GM18519 (cell line): ENCODE measurements around the gene TPST2.
A peak's percentile ranks its signal among the peaks of the same experiment; 100 is the strongest.

Source experiments
- ATAC-seq: cut with Tn5 transposase; IDR thresholded peaks from one replicate; pipeline ENCODE4 v1.9.1; 2021; ENCODE audit warnings: mild to moderate bottlenecking, moderate library complexity; ENCODE audit not compliant: unreplicated experiment, low FRiP score

The TPST2 gene

DNA sequence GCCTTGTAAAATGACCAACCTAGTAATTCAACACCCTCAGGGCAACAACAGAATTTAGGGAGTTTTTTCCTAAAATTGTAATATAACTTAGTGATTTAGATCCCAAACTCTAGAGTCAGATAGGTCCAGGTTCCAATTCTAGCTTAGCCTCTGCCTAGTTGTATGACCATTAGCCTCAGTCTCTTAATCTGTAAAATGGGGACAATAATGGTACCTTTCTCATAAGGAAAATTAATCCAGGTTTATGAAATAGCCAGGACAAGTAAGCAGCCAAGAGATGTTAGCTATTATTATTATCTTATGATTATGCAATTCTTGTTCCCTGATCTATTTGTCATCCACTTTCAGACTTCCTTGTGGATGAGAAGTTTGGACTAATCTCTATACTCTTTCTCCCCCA is 81.8 kb downstream of the TPST2 start:
- no peak for ATAC-seq

DNA sequence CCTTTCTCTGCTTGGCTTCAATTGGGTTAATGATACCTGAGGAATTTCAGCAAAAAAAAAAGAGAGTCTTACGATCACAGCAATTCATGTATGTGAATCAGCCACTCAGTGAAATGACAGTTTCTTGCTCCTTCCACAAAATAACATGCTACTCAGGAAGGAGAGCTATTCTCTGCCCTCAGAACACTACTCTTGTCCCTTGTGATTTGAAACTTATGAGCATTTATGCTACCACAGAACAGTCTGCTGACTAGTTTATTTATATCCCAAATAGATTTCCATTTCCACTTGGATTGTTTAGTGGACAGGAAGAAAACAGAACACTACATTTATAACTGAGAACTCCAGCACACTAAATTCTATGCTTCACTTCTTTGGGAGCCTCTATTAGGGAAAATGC is 86.2 kb downstream of the TPST2 start:
- ATAC-seq: no peak

DNA sequence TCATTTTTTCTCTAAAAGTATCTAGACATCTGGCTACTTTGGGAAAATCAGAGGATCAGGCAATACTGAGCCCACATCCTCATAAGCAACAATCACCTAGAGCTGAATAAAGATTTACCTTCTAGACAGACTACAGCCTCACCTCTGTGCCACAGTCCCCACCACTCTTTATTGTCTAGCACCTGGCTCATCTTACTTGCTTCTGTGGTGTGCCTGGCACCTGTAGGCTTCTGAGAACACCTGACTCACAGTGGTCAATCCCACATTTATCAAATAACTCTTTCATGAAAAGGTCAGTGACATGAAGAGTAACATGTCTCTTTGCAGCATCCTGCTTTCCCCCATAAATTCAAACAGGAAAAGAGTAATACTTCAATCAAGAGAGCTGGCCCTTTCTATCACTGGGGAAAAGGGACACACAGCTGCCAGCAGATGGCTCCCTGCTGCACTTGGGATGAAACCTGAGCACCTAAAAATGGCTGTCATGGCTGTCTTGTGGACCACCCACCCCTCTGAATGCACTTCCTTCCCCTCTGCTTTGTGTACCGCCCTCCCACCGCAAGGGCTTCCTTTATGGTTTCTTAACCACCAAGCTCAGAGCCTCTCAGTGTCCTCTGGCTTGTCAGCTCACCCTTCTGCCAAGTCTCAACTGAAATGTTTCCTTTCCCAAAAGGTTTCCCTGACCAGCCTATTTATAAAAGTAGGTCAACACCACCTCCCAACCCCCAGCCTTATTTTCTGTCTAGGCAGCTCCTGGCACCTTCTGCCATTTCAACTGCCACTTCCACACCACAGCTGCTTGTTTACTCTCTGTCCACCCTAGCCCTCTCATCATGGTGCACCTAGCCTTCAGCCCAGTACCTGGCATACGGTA is 87.0 kb downstream of the TPST2 start:
- ATAC-seq: no peak

DNA sequence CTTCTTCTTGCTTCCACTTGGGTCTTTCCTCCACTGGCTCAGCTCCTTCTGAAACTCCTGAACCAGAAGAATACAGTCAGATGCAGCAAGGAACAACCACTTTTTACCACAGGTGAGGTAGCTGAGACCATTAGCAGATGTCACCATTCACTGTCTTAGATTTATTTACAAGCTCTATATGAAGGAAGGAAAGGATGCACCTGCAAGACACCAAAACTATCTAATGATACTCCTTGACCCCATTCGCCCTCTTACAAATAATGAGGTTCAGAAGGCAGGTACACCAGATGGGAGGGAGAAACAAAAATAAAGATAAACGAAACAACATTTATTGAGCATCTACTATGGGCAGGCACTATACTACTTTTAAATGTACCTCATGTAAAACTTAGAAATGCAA is 87.9 kb downstream of the TPST2 start:
- ATAC-seq: no peak

DNA sequence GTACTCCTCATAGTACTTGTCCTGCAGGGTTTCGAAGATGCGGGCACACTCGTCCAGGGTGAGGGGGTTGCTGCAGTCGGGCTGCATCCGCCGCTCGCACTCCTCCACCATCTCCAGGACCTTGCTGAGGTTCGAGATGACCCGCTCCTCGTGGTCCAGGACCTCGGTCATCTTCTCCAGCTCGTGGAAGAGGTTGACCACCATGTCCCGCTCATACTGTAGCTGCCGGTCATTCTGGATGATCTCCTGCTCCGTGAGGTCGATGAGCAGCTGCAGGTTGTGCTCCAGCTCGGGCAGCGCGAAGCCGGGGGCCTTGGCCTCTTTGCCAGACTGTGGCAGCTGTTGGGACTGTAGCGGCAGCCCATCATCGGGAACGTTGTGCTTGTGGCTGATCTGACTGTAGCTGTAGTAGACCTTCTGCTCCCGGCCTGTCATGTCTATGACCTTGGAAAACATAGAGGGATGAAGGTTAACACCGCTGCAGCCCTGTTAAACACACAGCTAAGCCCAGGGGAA is 90.7 kb downstream of the TPST2 start:
- no peak for ATAC-seq

DNA sequence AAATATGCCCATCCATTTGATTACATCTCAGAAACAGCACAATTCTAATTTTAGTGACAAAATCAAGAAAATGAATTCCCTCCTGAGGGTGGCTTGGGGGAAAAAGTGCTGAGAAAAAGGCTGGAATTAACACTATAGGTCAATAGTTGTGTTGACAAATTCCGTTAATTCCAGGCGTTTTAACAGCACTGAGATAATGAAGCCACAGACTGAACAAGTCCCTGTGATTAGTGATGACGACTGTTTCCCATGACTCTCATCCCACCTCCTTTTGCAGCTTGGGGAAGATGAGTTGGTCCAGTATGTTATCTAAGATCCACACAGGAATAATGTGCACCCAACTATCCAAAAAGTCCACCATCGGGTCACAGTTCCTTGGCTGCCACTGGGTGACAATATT is 93.5 kb downstream of the TPST2 start:
- no peak for ATAC-seq

DNA sequence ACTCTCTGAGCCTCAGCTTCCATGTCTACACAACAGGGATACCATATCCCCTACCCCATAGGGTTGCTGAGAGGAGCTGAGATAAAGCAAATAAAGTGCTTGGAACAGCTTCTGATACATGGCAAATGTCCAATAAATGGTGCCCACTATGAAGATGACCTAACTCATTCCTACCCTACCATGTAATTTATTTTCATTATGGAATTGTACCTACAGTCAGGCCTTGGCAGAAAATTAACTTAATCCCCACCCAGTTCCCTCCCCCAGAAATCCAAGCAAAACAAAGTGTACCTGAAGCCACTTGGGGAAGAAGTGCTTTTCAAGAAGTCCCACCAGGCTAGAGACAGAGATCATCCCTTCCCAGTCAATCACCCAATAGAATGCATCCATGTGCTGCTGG is 95.4 kb downstream of the TPST2 start:
- no peak for ATAC-seq

DNA sequence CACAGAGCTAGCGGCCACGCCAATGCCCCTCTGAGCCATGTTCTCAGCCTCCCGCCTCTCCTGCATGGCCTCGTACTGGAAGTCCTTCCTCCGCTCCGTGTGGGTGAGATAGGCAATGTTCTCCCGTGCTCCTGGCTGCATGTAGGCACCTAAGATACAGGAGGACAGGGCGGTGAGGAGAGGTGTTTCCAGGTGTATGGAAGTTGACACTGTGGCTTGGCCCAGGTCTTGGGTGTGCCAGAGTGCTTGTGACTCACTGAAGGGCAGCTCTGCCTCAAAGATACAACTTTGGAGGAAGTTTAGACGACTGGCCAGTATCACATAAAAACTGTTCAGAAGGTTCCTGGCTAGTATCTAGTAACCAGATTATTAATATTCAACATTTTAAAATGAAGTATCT is 97.7 kb downstream of the TPST2 start:
- ATAC-seq: no peak

DNA sequence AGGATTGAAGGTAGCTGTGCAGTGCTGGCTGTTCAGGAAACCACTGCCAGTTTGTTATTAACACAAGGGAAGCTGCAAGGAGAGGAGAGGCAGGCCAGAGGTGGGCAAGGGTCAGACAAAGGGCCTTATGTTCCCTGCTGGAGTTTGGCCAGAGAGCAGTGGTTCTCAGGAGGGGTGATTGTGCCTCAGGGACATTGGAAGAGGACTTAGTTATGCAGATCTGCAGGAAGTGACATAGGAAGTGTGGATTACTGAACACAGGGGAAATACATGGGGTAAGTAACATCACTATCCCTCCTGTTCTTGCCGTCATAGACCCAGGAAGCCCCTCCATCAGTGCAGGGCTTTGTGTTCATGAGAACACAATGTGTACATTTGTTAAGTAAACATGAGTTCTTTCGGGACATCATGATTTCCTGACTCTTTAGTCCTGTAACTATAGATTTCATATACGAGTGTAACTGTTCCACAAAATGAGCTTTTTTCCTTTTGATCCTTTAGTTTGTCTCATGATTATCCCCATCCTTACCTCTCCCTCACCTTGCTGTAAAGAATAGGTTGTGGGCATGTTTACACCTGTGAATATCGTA is 100.4 kb downstream of the TPST2 start:
- no peak for ATAC-seq

DNA sequence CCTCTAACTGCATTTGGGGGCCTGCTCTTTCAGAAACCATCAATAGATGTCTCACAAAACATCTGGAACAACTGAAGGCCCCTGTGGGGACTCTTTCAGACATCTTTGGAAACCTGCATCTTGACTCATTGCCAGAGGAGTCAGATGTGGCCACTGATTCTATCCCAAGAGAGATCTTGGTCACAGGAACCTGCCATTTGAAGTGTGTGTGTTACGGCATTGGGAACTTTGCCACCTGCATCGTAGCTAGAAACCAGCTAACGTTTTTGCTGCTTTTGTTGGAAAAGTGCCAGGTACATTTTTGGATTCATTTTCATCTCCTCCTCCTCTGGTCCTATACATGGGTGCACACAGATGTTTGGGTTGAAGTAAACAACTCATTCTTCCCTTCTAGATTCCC is 101.9 kb downstream of the TPST2 start:
- ATAC-seq: no peak

DNA sequence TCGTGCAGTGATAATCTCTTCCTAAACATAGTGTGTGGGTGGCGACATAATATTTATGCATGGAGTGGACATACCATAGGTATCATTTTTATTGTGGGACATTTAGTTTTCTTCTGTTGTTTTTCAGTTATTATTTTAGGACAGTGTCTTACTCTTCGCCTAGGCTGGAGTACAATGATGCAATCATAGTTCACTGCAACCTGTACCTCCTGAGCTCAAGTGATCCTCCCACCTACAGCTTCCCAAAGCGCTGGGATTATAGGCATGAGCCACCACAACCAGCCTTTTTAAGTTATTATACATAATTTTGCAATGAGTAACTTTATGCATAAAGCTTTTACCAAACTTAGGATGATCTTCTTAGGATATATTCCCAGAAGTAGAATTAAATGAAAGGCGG is 103.5 kb downstream of the TPST2 start:
- ATAC-seq: no peak

DNA sequence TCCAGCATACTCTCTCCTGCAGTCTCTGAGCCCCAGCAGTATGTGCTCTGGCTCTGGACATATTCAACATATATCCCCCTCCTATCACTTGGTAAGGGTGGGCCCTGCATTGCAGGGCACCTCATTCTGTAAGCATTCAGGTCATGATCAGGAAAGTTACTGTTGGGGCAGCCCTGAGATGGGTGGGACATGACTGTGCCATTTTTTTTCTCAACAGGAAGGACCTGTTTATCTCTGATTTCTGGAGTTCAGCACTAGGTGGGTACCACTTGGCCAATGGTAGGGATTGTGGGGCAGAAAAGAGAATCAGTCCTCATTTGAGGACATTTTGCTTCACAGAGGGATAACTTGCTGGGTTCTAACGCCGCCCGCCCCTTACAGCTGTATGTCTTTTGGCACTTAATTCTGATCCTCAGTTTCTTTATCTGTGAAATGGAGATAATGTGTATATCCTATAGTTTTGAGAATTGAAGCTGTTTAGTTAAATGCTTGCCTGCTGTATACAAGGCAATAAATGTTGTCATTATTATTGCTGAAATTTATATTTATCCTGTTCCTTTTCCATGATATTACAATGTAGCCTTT is 104.0 kb downstream of the TPST2 start:
- no peak for ATAC-seq

DNA sequence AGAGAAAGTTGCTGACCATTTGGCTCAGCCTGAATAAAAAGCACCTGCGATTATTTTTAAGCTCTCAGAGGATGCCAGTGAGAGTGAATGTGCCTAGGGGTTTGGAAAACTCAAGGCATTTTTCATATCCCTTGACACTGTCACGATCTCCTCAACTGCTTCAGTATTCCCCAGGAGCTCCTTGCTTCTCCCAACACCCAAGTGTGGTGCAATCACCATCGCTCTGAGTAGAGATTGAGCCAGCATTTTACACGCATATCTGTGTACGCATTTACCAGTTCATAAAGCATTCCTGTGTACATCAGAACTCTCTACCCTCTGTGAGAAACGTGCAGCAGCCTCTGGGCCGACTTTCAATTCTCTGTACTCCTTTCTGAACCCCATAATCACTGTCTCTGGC is 104.9 kb downstream of the TPST2 start:
- ATAC-seq: no peak

DNA sequence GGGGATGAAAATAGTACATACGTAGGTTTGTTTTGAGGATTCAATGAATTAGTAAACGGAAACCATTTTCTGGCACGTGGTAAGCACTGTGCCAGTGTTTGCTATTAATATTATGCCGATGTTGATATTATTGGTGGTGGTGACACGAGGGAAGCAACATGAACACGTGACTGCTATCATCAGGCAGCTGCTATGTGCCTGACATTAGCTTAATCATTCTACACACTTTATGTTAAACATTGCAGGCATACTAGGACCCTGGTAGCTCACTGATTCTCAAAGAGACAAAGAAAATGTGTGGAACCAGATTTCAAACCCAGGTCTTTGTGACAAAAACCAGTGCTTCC is 105.6 kb downstream of the TPST2 start:
- ATAC-seq: no peak

DNA sequence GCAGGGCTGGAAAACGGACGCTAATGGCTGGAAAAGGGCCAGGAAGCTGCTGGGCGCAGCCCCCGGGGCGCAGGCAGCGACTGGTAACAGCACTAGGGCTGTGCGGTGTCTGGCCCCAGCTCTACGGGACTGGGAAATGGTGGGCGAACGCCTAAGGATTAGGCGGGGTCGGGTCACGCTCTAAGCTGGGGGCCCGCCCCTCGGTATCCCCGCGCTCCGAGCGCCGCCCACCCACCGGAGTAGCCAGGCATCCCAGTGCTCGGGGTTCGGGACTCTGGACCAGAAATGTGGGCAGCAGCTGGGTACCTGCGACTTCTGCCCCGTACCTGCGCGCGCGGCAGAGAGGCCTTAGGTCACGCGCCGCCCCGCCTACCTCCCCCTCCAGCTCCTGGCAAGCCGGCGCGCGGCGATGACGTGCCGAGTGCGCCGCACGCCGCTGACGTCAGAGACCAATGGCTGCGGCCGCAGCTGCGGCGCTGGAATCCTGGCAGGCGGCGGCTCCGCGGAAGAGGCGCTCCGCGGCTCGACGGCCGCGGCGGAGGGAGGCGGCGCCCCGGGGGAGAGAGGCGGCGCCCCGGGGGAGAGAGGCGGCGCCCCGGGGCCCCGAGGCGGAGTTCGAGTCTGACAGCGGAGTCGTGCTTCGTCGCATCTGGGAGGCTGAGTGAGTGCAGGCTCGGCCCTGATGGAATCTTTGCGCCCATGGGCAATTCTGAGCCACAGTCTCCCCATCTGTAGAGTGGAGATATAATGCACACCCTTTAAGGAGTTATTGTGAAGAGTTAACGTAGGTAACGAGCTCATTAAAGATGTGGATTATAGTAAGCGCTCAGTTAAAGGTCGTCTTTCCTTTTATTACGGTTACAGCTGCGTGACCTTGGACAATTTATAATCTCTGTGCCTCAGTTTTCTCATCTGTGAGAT is 106.2 kb downstream of the TPST2 start, which contains the start of the genes HPS4 and SRRD:
TSS of gene HPS4 (minus strand) at position 345 of the 921 bp plus-strand sequence. CDS start 2,021 bp downstream, outside the sequence.
TSS of gene SRRD (plus strand) at position 439 of the 921 bp plus-strand sequence. CDS start at position 453, 14 bp downstream.
- peak; percentile 34 for ATAC-seq

DNA sequence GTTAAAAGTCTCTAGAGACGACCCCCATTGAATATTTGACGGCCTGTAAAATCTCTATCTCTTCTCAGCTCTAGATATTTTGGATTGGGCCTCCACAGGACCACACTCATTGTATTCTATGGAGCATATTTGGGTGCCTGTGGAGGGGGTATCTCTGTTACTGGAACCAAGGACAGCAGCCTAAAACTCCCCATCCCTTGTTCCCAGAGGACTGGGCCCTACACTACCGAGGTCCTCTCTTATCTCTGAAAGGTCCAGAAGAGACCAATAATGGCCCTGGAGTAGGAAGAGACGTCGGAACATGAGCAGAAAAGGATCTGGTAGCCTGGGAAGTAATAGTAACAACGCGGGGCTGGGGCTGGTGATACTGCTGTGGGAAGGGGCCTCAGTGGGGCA is 106.9 kb downstream of the TPST2 start:
- no peak for ATAC-seq

DNA sequence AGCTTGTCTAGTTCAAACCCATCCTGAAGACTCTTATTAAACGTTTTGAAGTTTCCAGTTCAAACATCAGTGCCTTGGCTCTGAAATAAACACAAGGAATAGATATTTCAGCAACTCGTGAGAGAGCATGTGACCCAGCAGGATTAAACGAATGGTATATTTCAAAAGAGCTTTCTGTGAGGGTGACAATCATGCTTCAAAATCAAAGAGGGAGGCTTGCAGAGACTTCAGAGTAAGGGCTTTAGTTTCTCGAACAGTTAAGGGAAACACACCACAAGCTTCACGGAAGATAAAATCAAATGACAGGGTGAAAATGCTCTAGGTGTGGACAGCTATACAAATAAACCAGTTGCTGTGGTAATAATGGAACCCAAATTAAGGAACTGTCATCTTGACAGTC is 107.8 kb downstream of the TPST2 start:
- no peak for ATAC-seq

DNA sequence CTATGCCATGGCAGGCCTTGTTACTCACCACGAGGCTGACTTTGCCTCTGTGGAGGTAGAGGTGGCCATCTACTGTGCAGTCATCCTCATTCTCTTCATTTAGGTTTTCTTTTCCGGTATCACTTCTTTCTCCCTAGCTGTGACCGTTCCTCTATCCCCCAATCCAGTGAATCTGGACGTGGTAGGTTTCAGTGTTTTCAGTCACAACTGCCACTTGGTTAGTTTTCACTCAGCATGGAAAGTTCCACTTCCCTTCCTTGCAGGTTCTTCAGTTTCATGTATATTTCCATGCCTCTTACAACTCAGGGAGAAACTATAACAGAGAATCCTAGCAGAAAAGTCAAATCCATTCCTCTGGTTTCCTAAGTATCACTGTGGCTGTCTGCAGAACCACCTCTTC is 108.2 kb downstream of the TPST2 start:
- no peak for ATAC-seq

DNA sequence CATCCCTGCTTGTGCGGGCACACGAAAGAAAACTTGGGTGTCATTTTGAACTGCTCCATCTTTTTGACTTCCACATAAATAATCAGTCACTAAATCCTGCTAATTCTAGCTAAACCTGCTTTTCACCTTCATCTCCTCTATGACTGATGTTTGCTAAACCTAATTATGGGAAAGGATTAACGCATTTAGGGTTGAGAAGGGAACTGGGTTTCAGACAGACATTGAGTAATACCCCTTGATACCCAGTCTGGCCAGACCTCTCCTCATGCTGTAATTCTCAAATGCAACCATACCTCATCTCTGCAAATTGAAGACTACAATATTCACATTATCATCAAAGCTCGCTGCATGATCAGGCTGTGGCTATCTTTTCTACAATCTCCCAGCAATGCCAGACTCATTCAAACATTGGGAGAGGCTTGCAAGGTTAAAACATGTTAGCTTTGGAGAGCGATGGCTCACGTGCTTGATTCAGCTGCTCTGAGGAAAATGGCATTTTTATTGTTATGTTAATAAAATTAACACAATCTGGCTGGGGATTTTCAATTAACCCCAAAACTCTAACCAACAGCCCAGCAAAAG is 108.7 kb downstream of the TPST2 start:
- ATAC-seq: no peak

DNA sequence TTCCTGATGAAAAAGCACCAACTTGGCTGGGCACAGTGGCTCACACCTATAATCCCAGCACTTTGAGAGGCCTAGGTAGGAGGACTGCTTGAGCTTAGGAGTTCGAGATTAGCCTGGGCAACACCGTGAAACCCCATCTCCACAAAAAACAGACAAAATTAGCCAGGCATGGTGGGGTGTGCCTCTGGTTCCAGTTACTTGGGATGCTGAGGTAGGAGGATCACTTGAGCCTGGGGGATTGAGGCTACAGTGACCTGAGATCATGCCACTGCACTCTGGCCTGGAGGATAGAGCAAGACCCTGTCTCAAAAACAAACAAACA is 109.4 kb downstream of the TPST2 start:
- no peak for ATAC-seq
